MM.1S (cell line): ENCODE measurements around the gene TBC1D23.
"Not testable (repeated sequence)": the region's sequence is repeated elsewhere in the genome, so short reads cannot be mapped to it uniquely, and the experiment has no call there.

Source experiments
- EZH2 ChIP-seq: fragments of 300-600 bp; sonication (generic); optimal IDR thresholded peaks from 2 replicates; pipeline ENCODE3; 2017; ENCODE audit warnings: low read depth, mild to moderate bottlenecking, antibody characterized with exemption, low read length, mixed read lengths
- EZH2phosphoT487 ChIP-seq: fragments of 300-600 bp; sonication (generic); IDR thresholded peaks from 2 replicates; pipeline ENCODE4 v1.6.1; 2018; ENCODE audit warnings: antibody characterized with exemption, low read length
- TF ChIP-seq, protein P1 (sequence below): fragments of 300-600 bp; sonication (generic); IDR thresholded peaks from 2 replicates; pipeline ENCODE4 v1.5.1; 2016; ENCODE audit warnings: antibody characterized with exemption, low read length, mixed read lengths

DNA sequence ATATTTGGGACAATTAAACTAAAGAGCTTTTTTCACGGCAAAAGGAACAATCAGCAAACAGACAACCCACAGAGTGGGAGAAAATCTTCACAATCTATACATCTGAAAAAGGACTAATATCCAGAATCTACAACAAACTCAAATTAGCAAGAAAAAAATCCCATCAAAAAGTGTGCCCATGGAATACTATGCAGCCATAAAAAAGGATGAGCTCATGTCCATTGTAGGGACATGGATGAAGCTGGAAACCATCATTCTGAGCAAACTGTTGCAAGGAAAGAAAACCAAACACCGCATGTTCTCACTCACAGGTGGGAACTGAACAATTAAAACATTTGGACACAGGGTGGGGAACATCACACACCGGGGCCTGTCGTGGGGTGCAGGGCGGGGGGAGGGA lies 66.6 kb downstream of the TBC1D23 start:
- TF ChIP-seq, protein P1, sequence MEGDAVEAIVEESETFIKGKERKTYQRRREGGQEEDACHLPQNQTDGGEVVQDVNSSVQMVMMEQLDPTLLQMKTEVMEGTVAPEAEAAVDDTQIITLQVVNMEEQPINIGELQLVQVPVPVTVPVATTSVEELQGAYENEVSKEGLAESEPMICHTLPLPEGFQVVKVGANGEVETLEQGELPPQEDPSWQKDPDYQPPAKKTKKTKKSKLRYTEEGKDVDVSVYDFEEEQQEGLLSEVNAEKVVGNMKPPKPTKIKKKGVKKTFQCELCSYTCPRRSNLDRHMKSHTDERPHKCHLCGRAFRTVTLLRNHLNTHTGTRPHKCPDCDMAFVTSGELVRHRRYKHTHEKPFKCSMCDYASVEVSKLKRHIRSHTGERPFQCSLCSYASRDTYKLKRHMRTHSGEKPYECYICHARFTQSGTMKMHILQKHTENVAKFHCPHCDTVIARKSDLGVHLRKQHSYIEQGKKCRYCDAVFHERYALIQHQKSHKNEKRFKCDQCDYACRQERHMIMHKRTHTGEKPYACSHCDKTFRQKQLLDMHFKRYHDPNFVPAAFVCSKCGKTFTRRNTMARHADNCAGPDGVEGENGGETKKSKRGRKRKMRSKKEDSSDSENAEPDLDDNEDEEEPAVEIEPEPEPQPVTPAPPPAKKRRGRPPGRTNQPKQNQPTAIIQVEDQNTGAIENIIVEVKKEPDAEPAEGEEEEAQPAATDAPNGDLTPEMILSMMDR: not testable (repeated sequence)
- TF ChIP-seq EZH2phosphoT487, EZH2: not testable (repeated sequence)
